Esophagus squamous epithelium (tissue), 5 donors: ENCODE data around the gene TUBB2B. TPM values are rescaled to one million over a fixed set of nuclear protein-coding genes. Genes with fewer than 3 reads are reported as not detected.

ENCODE experiments used
- DNase-seq: peaks from one replicate; lab custom pipeline; 2025; lab: John Stamatoyannopoulos, UW
- H3K27ac ChIP-seq, 4 donors: fragments of 200-600 bp; sonication (generic); one replicate each; pipeline ENCODE4 v1.5.1; 2016 to 2019; ENCODE audit warnings: mild to moderate bottlenecking in 1 of 4
- H3K27me3 ChIP-seq, 4 donors: fragments of 200-600 bp; sonication (generic); 1 replicate in 3 of 4; 2 replicates in 1 of 4; pipeline versions ENCODE4 v1.5.1 to v1.6.0; 2017 to 2021; ENCODE audit warnings: antibody characterized with exemption in 1 of 4
- H3K36me3 ChIP-seq, 3 donors: fragments of 200-600 bp; sonication (generic); one replicate each; pipeline ENCODE4 v1.5.1; 2016 to 2019
- H3K4me1 ChIP-seq, 3 donors: fragments of 200-600 bp; sonication (generic); one replicate each; pipeline ENCODE4 v1.5.1; 2017 to 2019
- H3K4me3 ChIP-seq, 4 donors: fragments of 200-600 bp; sonication (generic); 1 replicate in 3 of 4; 2 replicates in 1 of 4; pipeline ENCODE4 v1.5.1; 2016 to 2019; ENCODE audit warnings: mild to moderate bottlenecking in 2 of 4, moderate library complexity in 1 of 4
- H3K9me3 ChIP-seq, 3 donors: fragments of 200-600 bp; sonication (generic); one replicate each; pipeline ENCODE4 v1.5.1; 2016 to 2019
- POLR2A ChIP-seq, 4 donors: fragments of 450-650 bp; IDR thresholded peaks; one replicate each; pipeline ENCODE4 v1.6.1; 2017; ENCODE audit warnings: antibody characterized with exemption in 4 of 4, mild to moderate bottlenecking in 4 of 4, moderate library complexity in 3 of 4
- WGBS, 2 donors: methylation state at CpG; one replicate each; pipeline ENCODE4 v1.1.5; 2018; 5-methylcytosine and 5-hydroxymethylcytosine counted together
- intact Hi-C: fragments of 100-400 bp; cut with DNase I; formaldehyde crosslinking; loops from one replicate; pipeline ENCODE4 v1.15.0; 2022
- total RNA-seq, 4 donors: library from RNA; depleted of rRNA; stranded (reverse); fragments of >200 nt; gene quantifications; one replicate each; pipeline ENCODE4 v1.1.0, GENCODE V29; 2016
- TF ChIP-seq, protein P1 (sequence below), 6 experiments: fragments of 450-650 bp in 4 of 6; fragments of 200-600 bp in 2 of 6; sonication (generic) in 2 of 6; IDR thresholded peaks; one replicate each; pipeline ENCODE4 v1.5.1; 2016 to 2019; ENCODE audit warnings: antibody characterized with exemption in 6 of 6, mild to moderate bottlenecking in 4 of 6, moderate library complexity in 4 of 6
- donor health status: DM: yes; HTN: yes; CAD: no.

Gene TUBB2B
- total RNA-seq, 4 donors from 2014 or later = 1.6 to 5.0 (median 3.2) TPM

DNA sequence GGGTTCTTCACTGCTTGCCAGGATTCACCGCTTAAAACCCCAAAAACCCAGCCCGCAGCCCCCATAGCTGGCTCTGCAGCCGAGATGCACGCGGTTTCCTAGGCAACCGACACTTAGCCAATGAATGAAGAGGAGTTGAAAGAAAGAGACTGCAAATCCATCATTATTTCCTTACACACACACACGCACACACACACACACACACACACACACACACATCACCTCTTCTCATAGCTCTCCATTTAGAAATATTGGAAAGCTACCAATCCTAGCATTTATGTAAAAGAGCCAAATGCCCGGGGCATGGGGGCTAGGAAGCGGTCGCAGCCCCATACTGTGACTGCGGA is 3.4 kb upstream of the TUBB2B start:
- TF ChIP-seq, protein P1, sequence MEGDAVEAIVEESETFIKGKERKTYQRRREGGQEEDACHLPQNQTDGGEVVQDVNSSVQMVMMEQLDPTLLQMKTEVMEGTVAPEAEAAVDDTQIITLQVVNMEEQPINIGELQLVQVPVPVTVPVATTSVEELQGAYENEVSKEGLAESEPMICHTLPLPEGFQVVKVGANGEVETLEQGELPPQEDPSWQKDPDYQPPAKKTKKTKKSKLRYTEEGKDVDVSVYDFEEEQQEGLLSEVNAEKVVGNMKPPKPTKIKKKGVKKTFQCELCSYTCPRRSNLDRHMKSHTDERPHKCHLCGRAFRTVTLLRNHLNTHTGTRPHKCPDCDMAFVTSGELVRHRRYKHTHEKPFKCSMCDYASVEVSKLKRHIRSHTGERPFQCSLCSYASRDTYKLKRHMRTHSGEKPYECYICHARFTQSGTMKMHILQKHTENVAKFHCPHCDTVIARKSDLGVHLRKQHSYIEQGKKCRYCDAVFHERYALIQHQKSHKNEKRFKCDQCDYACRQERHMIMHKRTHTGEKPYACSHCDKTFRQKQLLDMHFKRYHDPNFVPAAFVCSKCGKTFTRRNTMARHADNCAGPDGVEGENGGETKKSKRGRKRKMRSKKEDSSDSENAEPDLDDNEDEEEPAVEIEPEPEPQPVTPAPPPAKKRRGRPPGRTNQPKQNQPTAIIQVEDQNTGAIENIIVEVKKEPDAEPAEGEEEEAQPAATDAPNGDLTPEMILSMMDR (IDR thresholded peaks at IDR 0.05) = no peak
- no peak for TF ChIP-seq POLR2A (IDR thresholded peaks at IDR 0.05)
- Histone ChIP-seq H3K9me3 (no peaks in the 10 kb centered on the region), H3K27me3 (peaks cover 18 to 98% (median 41%) of the 10 kb centered on the region in 4 donors), H3K4me1 (peaks cover 36 to 63% (median 48%) of the 10 kb centered on the region in 3 donors), H3K4me3 (peak overlapping the region; percentile 18 to 69 (median 51)), H3K36me3 (no peaks in the 10 kb centered on the region), H3K27ac (peak overlapping the region in 3 of 4 donors; percentile 63 to 81 (median 79))
- DNase-seq = no peak
- 7 to 15% methylated on average over 11 of the region's 11 CpGs for WGBS, 2 donors
- intact Hi-C loops = no loop called here

GRCh38 chr6:3230256-3230882 is 2.9 kb upstream of the TUBB2B start:
- H3K9me3 ChIP-seq = no peaks in the 10 kb centered on the region
- TF ChIP-seq, protein P1 (IDR thresholded peaks at IDR 0.05) = no peak
- TF ChIP-seq POLR2A (IDR thresholded peaks at IDR 0.05) = no peak
- 25 to 36% methylated on average over 11 of the region's 11 CpGs for WGBS, 2 donors
- intact Hi-C loops = no loop called here
- DNase-seq = no peak
- H3K36me3 ChIP-seq = no peaks in the 10 kb centered on the region
- peaks cover 18 to 98% (median 41%) of the 10 kb centered on the region in 4 donors for H3K27me3 ChIP-seq
- peaks cover 36 to 63% (median 48%) of the 10 kb centered on the region in 3 donors for H3K4me1 ChIP-seq
- no peak overlapping the region for H3K27ac ChIP-seq
- H3K4me3 ChIP-seq = peak overlapping the region in 2 of 4 donors; percentile 54 to 69

DNA sequence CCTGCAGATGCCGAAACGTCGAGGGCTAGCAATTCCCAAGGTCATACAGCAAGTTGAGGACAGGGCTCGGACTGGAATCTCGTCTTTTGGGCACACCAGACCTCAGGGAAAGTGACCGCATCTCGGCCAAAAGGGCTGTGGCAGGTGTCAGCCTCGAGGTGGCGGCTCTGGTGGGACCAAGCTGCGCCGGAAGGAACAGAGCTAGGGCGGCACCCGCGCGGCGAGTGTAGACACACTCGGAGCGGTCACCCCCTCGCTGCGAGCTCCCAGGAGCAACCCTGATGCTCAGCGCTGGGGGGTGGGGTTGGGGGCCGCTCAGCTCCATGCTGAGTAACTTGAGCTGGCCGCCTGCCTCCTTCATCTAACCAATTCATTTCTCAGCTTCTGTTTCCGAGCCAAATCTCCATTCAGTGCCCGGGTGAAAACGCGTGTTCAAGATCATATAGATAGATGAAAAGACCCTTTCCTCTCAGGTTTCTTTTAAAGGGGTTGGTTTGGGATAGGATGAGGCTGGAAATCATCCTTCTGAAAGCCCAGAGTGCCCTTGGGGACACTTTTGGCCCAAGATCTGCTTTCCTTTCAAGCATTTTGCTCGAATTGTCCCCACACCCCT is 2.2 kb upstream of the TUBB2B start:
- intact Hi-C loops = no loop called here
- Histone ChIP-seq H3K36me3 (no peaks in the 10 kb centered on the region), H3K4me1 (peaks cover 36 to 63% (median 48%) of the 10 kb centered on the region in 3 donors), H3K4me3 (peak overlapping the region in 3 of 4 donors; percentile 40 to 66 (median 47)), H3K27me3 (peaks cover 18 to 91% (median 41%) of the 10 kb centered on the region in 4 donors), H3K9me3 (no peaks in the 10 kb centered on the region), H3K27ac (no peak overlapping the region)
- 2 to 15% methylated on average over 7 to 25 of the region's 28 CpGs for WGBS, 2 donors
- no peak for TF ChIP-seq POLR2A (IDR thresholded peaks at IDR 0.05)
- TF ChIP-seq, protein P1 (IDR thresholded peaks at IDR 0.05) = no peak
- DNase-seq = no peak

- no peak overlapping the region for H3K27ac ChIP-seq
- 4% methylated on average over 20 to 35 of the region's 62 CpGs for WGBS, 2 donors
- peaks cover 18 to 88% (median 41%) of the 10 kb centered on the region in 4 donors for H3K27me3 ChIP-seq
- no peaks in the 10 kb centered on the region for H3K9me3 ChIP-seq
- DNase-seq = no peak
- H3K4me3 ChIP-seq = peak overlapping the region in 3 of 4 donors; percentile 40 to 66 (median 47)
- TF ChIP-seq, protein P1 (IDR thresholded peaks at IDR 0.05) = no peak
- no peak for TF ChIP-seq POLR2A (IDR thresholded peaks at IDR 0.05)
- intact Hi-C loops = no loop called here
- H3K36me3 ChIP-seq = no peaks in the 10 kb centered on the region
- peaks cover 36 to 63% (median 48%) of the 10 kb centered on the region in 3 donors for H3K4me1 ChIP-seq
Measured at GRCh38 chr6:3228771-3229565, 1.5 kb upstream of the TUBB2B start.
